ENCODE results near the gene DIO1.

DNA sequence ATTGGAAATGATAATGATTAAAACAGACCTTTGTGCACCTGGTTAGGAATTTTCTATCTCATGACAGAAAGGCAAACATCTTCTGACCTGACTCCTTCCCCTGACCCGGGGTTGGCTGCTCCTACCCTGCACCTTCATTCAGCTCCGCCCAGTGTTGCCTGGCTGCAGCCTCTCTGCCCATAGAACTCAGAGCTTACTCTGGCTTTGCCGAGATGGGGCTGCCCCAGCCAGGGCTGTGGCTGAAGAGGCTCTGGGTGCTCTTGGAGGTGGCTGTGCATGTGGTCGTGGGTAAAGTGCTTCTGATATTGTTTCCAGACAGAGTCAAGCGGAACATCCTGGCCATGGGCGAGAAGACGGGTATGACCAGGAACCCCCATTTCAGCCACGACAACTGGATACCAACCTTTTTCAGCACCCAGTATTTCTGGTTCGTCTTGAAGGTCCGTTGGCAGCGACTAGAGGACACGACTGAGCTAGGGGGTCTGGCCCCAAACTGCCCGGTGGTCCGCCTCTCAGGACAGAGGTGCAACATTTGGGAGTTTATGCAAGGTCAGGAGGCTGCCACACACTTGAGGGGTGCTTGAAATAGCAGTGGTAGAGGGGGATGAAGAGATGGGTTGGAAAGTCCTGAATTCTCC is at the start of gene DIO1:
- TF ChIP-seq EP300 (IDR thresholded peaks at IDR 0.05) (no peak), POLR2AphosphoS5 (IDR thresholded peaks at IDR 0.05) (no peak), POLR2A (IDR thresholded peaks at IDR 0.05) (no peak)
- TF ChIP-seq, protein P1, sequence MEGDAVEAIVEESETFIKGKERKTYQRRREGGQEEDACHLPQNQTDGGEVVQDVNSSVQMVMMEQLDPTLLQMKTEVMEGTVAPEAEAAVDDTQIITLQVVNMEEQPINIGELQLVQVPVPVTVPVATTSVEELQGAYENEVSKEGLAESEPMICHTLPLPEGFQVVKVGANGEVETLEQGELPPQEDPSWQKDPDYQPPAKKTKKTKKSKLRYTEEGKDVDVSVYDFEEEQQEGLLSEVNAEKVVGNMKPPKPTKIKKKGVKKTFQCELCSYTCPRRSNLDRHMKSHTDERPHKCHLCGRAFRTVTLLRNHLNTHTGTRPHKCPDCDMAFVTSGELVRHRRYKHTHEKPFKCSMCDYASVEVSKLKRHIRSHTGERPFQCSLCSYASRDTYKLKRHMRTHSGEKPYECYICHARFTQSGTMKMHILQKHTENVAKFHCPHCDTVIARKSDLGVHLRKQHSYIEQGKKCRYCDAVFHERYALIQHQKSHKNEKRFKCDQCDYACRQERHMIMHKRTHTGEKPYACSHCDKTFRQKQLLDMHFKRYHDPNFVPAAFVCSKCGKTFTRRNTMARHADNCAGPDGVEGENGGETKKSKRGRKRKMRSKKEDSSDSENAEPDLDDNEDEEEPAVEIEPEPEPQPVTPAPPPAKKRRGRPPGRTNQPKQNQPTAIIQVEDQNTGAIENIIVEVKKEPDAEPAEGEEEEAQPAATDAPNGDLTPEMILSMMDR (IDR thresholded peaks at IDR 0.05), result no peak
